H9 (cell line): ENCODE measurements around the gene ORAI2. TPM values are rescaled to one million over a fixed set of nuclear protein-coding genes. Genes with fewer than 3 reads are reported as not detected.
A peak's percentile ranks its signal among the peaks of the same experiment; 100 is the strongest.

Experiments
- DNase-seq: peaks from one replicate; pipeline ENCODE4 v3.0.0-alpha.2; 2017
- H2AFZ ChIP-seq: one replicate; pipeline ENCODE4 v1.6.1; 2013; ENCODE audit warnings: mild to moderate bottlenecking, low read length, control low read depth, moderate library complexity
- H2AK5ac ChIP-seq: 2 replicates; pipeline ENCODE4 v1.6.1; 2013; ENCODE audit warnings: low read length, control low read depth, mixed read lengths; ENCODE audit not compliant: insufficient read length
- H2BK120ac ChIP-seq: one replicate; pipeline ENCODE4 v1.6.1; 2013; ENCODE audit warnings: low read depth, mild to moderate bottlenecking, low read length, control low read depth, inconsistent platforms; ENCODE audit not compliant: poor library complexity, severe bottlenecking
- H2BK12ac ChIP-seq: 2 replicates; pipeline ENCODE4 v1.6.1; 2013; ENCODE audit warnings: low read length, control low read depth, mixed read lengths, low read depth; ENCODE audit not compliant: insufficient read length
- H2BK15ac ChIP-seq: 2 replicates; pipeline ENCODE4 v1.6.1; 2013; ENCODE audit warnings: low read depth, low read length, control low read depth
- H2BK20ac ChIP-seq: one replicate; pipeline ENCODE4 v1.6.1; 2013; ENCODE audit warnings: low read depth, mild to moderate bottlenecking, low read length, control low read depth, inconsistent platforms; ENCODE audit not compliant: poor library complexity, severe bottlenecking
- H2BK5ac ChIP-seq: 2 replicates; pipeline ENCODE4 v1.6.1; 2013; ENCODE audit warnings: low read length, control low read depth, mixed read lengths; ENCODE audit not compliant: insufficient read length
- H3K14ac ChIP-seq: 2 replicates; pipeline ENCODE4 v1.6.1; 2013; ENCODE audit warnings: low read length, control low read depth; ENCODE audit not compliant: insufficient read depth
- H3K18ac ChIP-seq: 2 replicates; pipeline ENCODE4 v1.6.1; 2013; ENCODE audit warnings: low read depth, mild to moderate bottlenecking, mixed read lengths, low read length, control low read depth; ENCODE audit not compliant: insufficient read length
- H3K23ac ChIP-seq: 2 replicates; pipeline ENCODE4 v1.6.1; 2013; ENCODE audit warnings: low read length, control low read depth, mixed read lengths, low read depth; ENCODE audit not compliant: insufficient read length
- H3K23me2 ChIP-seq: 2 replicates; pipeline ENCODE4 v1.6.1; 2013; ENCODE audit warnings: low read depth, mild to moderate bottlenecking, mixed read lengths, low read length, control low read depth; ENCODE audit not compliant: insufficient read length, poor library complexity, severe bottlenecking
- H3K27ac ChIP-seq: 2 replicates; pipeline ENCODE4 v1.5.1; 2013; ENCODE audit warnings: low read length, control low read depth, mixed read lengths, low read depth; ENCODE audit not compliant: insufficient read length
- H3K27me3 ChIP-seq: 2 replicates; pipeline ENCODE4 v1.6.1; 2013; ENCODE audit warnings: low read length, control low read depth, inconsistent platforms; ENCODE audit not compliant: insufficient read depth
- H3K4ac ChIP-seq: 2 replicates; pipeline ENCODE4 v1.6.1; 2013; ENCODE audit warnings: low read depth, mild to moderate bottlenecking, control low read depth, inconsistent platforms, low read length, moderate library complexity
- H3K4me1 ChIP-seq: 2 replicates; pipeline ENCODE4 v1.6.1; 2013; ENCODE audit warnings: low read length, control low read depth, inconsistent platforms; ENCODE audit not compliant: insufficient read depth
- H3K4me2 ChIP-seq: 2 replicates; pipeline ENCODE4 v1.6.1; 2013; ENCODE audit warnings: low read length, control low read depth, mixed read lengths; ENCODE audit not compliant: insufficient read length, insufficient read depth
- H3K56ac ChIP-seq: 2 replicates; pipeline ENCODE4 v1.6.1; 2013; ENCODE audit warnings: low read depth, mild to moderate bottlenecking, mixed read lengths, low read length, control low read depth; ENCODE audit not compliant: insufficient read length
- H3K79me1 ChIP-seq: 2 replicates; pipeline ENCODE4 v1.6.1; 2013; ENCODE audit warnings: low read depth, mild to moderate bottlenecking, moderate library complexity, low read length, control low read depth, inconsistent platforms; ENCODE audit not compliant: insufficient read depth, poor library complexity, severe bottlenecking
- H3K79me2 ChIP-seq: 2 replicates; pipeline ENCODE4 v1.6.1; 2013; ENCODE audit warnings: low read length, control low read depth, inconsistent platforms; ENCODE audit not compliant: insufficient read depth
- H3K9ac ChIP-seq: 2 replicates; pipeline ENCODE4 v1.6.1; 2013; ENCODE audit warnings: low read length, control low read depth, mixed read lengths; ENCODE audit not compliant: insufficient read length; ENCODE audit errors: extremely low read depth
- H3K9me3 ChIP-seq: one replicate; pipeline ENCODE4 v1.6.1; 2013; ENCODE audit warnings: low read depth, low read length, inconsistent platforms; ENCODE audit not compliant: control insufficient read depth
- H3T11ph ChIP-seq: one replicate; pipeline ENCODE4 v1.6.1; 2013; ENCODE audit warnings: mild to moderate bottlenecking, low read length, control low read depth, inconsistent platforms
- H4K20me1 ChIP-seq: one replicate; pipeline ENCODE4 v1.6.1; 2013; ENCODE audit not compliant: control insufficient read depth, insufficient read length, insufficient read depth
- H4K5ac ChIP-seq: 2 replicates; pipeline ENCODE4 v1.6.1; 2013; ENCODE audit warnings: low read depth, mild to moderate bottlenecking, mixed read lengths, low read length, control low read depth; ENCODE audit not compliant: insufficient read length
- H4K8ac ChIP-seq: replicated peaks from 2 replicates; pipeline ENCODE4 v1.6.1; 2013; ENCODE audit warnings: low read length, control low read depth, mixed read lengths, low read depth; ENCODE audit not compliant: insufficient read length
- H4K91ac ChIP-seq: 2 replicates; pipeline ENCODE4 v1.6.1; 2013; ENCODE audit warnings: low read depth, mild to moderate bottlenecking, moderate library complexity, mixed read lengths, low read length, control low read depth; ENCODE audit not compliant: insufficient read length
- H3K27ac Mint-ChIP-seq, 3 experiments: 2 replicates in 2 of 3; 3 replicates in 1 of 3; pipeline ENCODE4 v1.8.0; 2020 to 2021; ENCODE audit warnings: mixed read lengths in 3 of 3, mild to moderate bottlenecking in 1 of 3, moderate library complexity in 1 of 3
- H3K27me3 Mint-ChIP-seq: 2 replicates; pipeline ENCODE4 v1.8.0; 2021; ENCODE audit warnings: low read depth, mild to moderate bottlenecking, moderate library complexity, mixed read lengths
- H3K36me3 Mint-ChIP-seq, 3 experiments: 2 replicates in 2 of 3; 3 replicates in 1 of 3; pipeline ENCODE4 v1.8.0; 2020 to 2021; ENCODE audit warnings: low read depth in 3 of 3, mixed read lengths in 3 of 3; ENCODE audit not compliant: insufficient read depth in 1 of 3
- H3K4me1 Mint-ChIP-seq, 2 experiments: 2 replicates each; pipeline ENCODE4 v1.8.0; 2020; ENCODE audit warnings: mixed read lengths in 2 of 2
- H3K4me3 Mint-ChIP-seq, 2 experiments: 2 replicates in 1 of 2; 3 replicates in 1 of 2; pipeline ENCODE4 v1.8.0; 2020 to 2021; ENCODE audit warnings: mild to moderate bottlenecking in 2 of 2, mixed read lengths in 2 of 2, moderate library complexity in 1 of 2
- H3K9me3 Mint-ChIP-seq, 2 experiments: 2 replicates in 1 of 2; 3 replicates in 1 of 2; pipeline ENCODE4 v1.8.0; 2020; ENCODE audit warnings: mild to moderate bottlenecking in 2 of 2, mixed read lengths in 2 of 2, moderate library complexity in 1 of 2
- CTCF ChIP-seq: fragments of 200-600 bp; sonication (generic); conservative IDR thresholded peaks from 3 replicates; pipeline ENCODE4 v1.8.0; 2021; ENCODE audit warnings: antibody characterized with exemption, mild to moderate bottlenecking
- WGBS: extraction: QIAGEN DNeasy Blood & Tissue Kit; methylation state at CpG from one replicate; pipeline ENCODE4 v1.1.7; 2013; ENCODE audit warnings: missing lambda C conversion rate, low lambda C conversion rate, mixed read lengths; ENCODE audit not compliant: insufficient read length; ENCODE audit errors: extremely low coverage; 5-methylcytosine and 5-hydroxymethylcytosine counted together
- total RNA-seq: library from RNA; stranded (reverse); gene quantifications from 2 replicates; pipeline ENCODE4 v1.2.1, GENCODE V29; 2021

ORAI2 gene
- total RNA-seq, 1 experiment from 2014 or later, result 26.6 TPM

GRCh38 chr7:102389810-102390209 is 43.6 kb upstream of the ORAI2 start:
- no peak overlapping the region for H2BK120ac ChIP-seq
- peaks cover 12 to 38% (median 21%) of the 10 kb centered on the region in 3 experiments; a peak in 6 of 7 replicates for H3K36me3 Mint-ChIP-seq
- no peak overlapping the region for H3K9ac ChIP-seq
- no peaks in the 10 kb centered on the region for H3K27me3 Mint-ChIP-seq
- no peaks in the 10 kb centered on the region for H3K27me3 ChIP-seq
- no peak overlapping the region for H3K4ac ChIP-seq
- no peak overlapping the region for H3K23ac ChIP-seq
- no peaks in the 10 kb centered on the region for H3K79me2 ChIP-seq
- H3K4me1 Mint-ChIP-seq, result no peaks in the 10 kb centered on the region
- H2BK15ac ChIP-seq, result no peak overlapping the region
- no peak for DNase-seq
- TF ChIP-seq CTCF, result no peak
- no peak overlapping the region for H3T11ph ChIP-seq
- H3K18ac ChIP-seq, result no peak overlapping the region
- H2AK5ac ChIP-seq, result no peak overlapping the region
- no peaks in the 10 kb centered on the region for H3K9me3 Mint-ChIP-seq
- no peak overlapping the region for H2BK20ac ChIP-seq
- no peak overlapping the region for H4K91ac ChIP-seq
- H4K8ac ChIP-seq, result no peak overlapping the region
- H3K23me2 ChIP-seq, result no peaks in the 10 kb centered on the region
- H3K56ac ChIP-seq, result no peak overlapping the region
- no peak overlapping the region for H3K4me2 ChIP-seq
- H2BK5ac ChIP-seq, result no peak overlapping the region
- no peak overlapping the region for H2BK12ac ChIP-seq
- H3K14ac ChIP-seq, result no peak overlapping the region
- H3K9me3 ChIP-seq, result no peaks in the 10 kb centered on the region
- no peak overlapping the region for H4K5ac ChIP-seq
- no peaks in the 10 kb centered on the region for H3K4me1 ChIP-seq
- WGBS, result no CpG with 5 or more reads among the region's 3 CpGs
- H2AFZ ChIP-seq, result no peak overlapping the region
- H3K4me3 Mint-ChIP-seq, result no peak overlapping the region
- no peaks in the 10 kb centered on the region for H4K20me1 ChIP-seq
- no peaks in the 10 kb centered on the region for H3K79me1 ChIP-seq
- H3K27ac ChIP-seq, result no peak overlapping the region
- peak overlapping the region in 1 of 3 experiments; percentile 38; a peak in 1 of 7 replicates for H3K27ac Mint-ChIP-seq
